CD4-positive, alpha-beta T cell treated with Interferon alpha-2 for 1 hour (primary cell): Measurements from ENCODE around the gene MESP1.

ENCODE experiments used
- DNase-seq, 2 donors: peaks; one replicate each; pipeline ENCODE4 v3.0.0-alpha.2; 2020 to 2022

Gene MESP1

DNA sequence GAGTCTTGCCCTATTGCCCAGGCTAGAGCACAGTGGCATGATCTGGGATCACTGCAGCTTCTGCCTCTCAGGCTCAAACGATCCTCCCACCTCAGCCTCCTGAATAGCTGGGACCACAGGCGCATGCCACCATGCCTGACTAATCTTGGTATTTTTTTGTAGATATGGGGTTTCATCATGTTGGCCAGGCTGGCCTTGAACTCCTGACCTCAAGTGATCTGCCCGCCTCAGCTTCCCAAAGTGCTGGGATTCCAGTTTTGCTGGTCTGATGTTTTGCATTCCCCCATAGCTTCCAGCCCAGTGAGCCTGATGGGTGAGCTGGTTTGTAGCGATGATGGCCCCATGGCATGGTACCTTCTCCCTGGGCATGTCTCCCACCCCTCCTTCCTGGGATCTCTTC, 4.7 kb upstream of the MESP1 start:
- no peak for DNase-seq

DNA sequence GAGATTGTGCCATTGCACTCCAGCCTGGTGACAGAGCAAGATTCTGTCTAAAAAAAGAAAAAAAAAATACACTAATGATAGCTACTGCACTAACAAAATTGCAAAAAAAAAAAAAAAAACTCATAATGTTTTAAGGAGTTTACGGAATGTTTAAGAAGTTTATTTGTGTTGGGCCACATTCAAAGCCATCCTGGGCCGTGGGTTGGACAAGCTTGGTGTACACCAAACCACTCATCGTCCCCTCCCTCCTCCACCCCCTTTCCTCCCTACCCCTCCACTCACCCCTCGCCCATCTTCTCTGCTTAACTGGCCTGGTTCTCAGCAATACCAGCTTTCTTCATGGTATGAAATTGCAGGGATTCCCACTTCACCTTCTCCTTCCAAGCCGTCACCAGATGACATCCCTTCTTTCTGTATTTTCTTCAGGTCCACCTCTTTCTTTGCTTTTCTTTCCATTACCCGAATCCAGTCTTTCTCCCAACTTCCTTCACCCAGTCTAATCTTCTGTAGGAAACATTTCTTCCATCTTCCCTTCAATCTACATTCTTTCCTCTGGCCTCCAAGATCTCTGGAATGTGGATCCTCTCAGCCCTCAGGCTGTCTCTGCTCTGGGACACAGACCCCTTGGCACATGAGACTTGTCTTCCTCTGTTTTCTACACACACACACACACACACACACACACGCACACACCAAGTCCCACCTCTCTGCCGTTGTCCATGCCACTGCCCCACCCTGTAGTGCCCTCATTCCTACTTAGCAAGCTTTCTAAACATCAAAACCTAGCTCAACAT, 3.5 kb upstream of the MESP1 start:
- DNase-seq = no peak

DNA sequence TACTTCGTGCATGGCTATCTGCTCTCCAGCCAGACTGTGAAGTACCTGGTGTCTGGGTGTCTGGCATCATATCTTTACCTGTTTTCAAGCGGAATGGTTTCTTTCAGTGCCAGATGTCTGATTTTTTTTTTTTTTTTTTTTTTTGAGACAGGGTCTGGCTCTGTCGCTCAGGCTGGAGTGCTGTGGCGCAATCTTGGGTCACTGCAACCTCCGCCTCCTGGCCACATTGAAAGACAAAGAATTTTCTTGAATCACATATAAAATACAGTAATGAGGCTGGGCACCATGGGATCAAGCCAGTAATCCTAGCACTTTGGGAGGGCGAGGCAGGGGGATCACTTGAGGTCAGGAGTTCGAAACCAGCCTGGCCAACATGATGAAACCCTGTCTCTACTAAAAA, 2.8 kb upstream of the MESP1 start:
- no peak for DNase-seq

DNA sequence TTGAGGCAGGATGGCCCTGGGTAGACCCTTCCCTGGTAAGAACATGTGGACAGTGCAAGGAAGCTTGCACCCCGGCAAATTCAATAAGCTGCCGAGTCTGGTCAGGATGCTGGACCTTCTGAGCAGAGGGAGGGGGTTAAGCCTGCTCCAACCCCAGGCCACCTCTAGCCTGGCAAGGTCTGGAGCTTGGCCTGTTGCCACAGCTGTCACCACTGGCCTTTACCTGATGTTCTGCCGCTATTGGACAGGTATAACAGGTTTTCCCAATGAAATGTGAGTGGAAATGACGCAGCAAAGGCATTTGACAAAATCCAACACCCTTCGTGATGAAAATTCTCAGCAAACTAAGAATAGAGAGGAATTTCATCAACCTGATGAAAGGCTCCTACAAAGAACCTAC, 699 bp upstream of the MESP1 start:
- DNase-seq = no peak

DNA sequence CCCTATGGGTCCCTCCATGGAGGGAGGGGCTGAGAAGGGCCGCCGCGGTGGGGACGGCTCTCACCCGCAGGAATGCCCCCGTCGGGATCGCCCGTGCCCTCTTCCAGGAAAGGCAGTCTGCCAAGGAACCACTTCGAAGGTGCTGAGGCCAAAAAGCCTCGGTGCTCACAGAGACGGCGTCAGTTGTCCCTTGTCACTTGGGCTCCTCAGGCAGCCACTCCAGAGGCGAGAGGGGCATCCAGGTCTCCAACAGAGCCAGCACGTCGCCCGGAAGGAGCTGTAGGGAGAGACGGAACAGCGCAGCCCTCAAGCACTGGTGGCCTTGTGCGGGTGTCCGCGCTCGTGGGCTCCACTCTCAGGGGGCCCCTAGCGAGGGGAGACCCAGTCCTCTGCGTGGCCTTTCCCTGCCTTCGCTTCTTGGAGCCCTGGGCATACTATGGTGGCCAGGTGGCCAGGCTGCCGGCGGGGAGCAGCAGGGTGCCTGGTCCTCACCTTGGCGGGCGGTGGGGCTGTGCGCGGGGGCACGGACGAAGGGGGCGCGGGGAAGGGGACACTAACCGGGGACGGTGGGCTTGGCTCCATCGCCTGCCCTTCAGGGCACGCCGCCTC, 994 bp downstream of the MESP1 start:
- DNase-seq = no peak

DNA sequence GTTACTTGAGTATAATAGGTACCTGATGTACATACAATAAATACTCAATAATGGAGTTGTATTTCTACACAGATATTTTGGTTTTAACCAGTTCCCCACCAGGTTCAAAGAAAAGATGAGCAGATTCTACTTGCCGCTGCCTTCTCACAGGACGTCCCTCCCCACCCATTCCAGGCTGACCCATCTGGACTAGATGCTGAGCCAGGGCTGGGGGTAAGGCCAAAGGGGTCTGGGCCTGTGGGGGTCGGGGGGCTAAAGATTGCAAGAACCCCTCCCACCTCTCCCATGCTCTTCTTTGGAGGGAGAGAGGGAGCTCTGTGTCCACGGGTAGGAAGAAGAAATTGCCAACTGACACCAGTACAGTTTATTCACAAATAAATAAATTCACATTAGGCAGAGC, 1.5 kb downstream of the MESP1 start:
- DNase-seq = no peak

DNA sequence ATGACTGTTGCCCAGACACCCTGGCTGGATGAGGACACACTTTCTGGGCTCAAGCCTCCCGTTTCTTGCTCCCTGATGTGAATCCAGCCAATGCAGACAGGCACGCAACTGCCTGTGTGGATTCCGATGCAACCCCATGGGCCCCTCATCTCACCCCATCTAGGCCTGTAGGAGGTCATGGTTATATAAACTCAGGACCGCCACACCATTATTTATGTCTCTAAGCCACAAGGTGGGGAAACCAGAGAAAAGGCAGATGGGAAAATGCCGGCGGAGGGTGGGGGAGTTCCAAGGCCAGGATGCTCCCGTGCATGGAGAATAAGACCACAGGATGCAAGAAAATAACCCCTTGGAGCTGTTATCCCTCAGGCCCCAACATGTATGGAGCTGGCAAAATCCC, 2.0 kb downstream of the MESP1 start:
- DNase-seq = no peak

DNA sequence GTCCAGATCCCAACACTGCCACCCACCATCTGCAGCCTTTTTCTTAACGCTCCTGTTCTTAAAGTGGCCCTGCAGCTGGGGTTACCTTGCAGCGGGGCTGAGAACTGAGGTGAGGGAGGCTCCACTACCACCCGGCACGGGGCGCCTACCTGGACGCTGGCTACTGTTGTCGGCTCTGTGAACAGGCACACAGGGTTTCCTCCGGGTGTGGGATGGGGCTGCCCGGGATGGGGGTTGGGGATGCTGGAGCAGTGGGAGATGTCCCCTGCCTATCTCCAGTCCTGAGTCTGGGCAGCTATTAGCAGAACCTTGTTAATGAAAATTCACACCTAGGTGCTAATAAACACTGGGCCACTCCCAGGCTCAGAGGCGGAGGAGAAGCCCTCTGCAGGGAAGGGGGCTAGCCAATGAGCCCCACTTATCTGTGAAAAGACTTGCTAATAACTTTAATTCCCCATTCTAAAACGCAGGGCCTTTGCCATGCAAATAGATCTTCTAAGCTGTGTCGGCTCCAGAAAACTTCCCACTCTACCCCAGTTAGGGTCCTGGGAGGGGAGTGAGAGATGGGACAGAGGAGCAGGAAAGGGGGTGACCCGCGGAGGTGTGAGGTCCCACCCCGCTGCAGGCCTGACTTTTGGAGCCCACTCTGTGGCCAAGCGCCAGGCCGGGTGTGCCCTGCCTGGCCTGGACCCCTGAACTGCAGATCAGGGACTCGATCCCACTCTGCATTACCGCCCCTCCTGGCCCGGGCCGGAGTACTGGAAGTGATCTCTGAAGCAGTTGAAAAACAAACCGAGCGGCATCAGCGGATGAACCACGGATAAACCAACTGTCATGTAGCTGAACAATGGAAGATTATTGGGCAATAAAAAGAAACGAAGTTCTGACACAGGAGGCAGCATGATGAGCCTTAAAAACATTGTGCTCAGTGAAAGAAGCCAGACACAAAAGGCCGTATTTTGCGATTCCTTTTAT, 3.1 kb downstream of the MESP1 start:
- DNase-seq = no peak

DNA sequence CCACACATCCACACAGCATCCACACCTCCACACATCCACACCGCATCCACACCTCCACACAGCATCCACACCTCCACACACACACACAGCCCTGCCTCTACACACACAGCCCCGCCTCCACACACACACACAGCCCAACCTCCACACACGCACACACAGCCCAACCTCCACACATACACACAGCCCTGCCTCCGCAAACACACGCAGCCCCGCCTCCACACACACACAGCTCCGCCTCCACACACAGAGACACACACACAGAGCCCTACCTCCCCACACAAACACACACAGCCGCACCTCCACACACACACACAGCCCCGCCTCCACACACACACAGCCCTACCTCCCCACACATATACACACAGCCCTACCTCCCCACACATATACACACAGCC, 4.7 kb downstream of the MESP1 start:
- DNase-seq = no peak

DNA sequence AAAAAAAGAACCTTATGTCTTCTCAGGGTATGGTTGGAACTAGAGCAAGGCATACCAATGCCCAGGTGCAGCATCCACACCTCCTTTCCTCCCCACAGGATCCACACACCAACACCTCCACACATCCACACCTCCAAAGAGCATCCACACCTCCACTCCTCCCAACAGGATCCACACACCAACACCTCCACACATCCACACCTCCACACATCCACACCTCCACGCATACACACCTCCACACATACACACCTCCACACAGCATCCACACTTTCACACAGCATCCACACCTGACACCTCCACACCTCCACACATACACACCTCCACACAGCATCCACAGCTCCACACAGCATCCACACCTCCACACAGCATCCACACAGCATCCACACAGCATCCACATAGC, 5.3 kb downstream of the MESP1 start:
- no peak for DNase-seq

DNA sequence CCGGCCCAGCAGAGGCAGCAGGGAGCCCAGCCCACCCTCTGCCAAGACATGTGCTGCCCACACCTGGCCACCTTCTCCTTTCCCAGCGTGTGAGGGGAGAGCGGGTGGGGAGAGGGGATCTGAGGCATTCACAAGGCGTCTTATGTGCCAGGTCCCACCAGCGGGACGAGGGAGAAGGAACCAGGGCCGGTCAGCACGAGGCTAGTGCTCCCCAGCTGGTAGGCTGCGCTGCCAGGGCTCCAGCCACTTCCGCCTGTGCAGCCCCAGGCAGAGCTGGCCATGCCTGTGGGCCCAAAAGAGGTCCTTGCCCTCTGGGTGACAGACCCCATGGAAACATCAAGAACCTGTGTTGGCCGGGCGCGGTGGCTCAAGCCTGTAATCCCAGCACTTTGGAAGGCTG, 5.9 kb downstream of the MESP1 start:
- no peak for DNase-seq

DNA sequence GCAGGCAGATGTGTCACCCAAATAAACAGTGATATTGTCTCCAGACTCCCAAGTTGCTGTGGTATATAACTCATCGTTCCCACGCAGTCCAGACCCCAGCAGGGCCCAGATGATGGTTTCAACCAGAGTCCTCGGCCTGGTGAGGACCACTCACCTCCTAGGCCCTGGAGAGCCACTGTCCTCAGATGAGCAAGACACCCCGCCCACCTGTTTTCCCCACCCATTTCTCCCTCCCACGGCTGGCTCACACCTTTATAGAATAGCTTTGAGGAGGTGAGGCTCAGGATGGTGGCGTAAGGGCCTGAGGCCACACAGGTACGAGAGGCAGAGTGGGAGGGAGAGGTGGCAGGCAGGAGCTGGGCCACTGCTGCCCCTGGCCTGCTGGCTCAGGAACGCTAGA, 7.5 kb downstream of the MESP1 start:
- DNase-seq = no peak

DNA sequence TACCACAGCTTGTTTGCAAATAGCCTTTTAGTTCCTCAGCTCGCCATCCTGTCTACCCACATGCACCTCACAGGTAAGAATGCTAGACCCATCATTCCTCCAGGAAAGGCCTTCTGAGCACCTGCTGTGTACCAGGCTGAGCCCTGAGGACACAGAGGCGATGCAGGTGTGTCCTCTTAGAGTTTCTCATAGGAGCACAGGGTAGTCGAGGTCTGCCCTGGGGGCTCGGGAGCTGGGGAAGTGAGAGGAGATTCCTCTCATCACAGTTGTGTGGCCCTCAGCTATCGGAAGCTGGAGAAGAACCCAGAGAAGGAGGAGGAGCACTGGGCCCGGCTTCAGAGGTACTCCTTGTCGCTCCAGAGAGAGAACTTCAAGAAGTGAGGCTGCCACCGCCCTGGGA, 8.0 kb downstream of the MESP1 start:
- no peak for DNase-seq

DNA sequence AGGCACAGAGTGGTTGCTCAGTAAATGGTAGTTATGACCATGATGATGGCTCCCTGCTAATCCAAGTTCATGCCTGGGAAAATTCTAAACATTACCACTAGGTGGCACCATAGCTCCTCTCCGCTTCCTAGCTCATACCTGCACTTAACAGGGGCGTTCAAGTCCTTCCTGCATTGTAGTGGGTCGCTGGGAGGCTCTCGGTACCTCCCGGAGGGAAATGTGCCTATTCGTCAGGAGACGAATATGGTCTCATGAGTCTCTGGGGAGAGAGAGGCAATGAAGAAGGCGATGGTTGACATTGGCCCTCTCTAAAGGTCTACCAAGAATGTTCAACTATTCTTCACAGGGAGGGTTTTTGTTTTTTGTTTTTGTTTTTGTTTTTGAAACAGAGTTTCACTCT, 10.9 kb downstream of the MESP1 start:
- peak; percentile 53 to 77 for DNase-seq

DNA sequence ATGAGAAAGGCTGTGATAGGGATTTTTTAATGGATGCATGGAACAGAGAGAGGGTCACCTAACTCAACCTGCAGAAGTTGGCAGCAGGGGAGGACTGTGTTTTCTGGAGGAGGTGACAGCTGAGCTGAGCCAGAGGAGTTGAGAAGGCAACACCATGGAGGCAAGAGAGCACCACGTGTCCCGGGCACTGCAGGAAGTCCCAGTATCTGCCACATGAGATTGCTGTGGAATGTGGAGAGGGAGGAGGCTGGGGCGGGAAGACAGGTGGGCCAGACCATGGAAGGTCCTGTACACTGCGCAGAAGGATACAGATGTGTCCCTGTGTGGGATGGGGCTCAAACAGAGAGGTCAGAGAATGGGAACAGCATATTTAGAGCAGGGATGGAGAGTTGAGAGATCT, 15.3 kb downstream of the MESP1 start:
- DNase-seq = no peak

DNA sequence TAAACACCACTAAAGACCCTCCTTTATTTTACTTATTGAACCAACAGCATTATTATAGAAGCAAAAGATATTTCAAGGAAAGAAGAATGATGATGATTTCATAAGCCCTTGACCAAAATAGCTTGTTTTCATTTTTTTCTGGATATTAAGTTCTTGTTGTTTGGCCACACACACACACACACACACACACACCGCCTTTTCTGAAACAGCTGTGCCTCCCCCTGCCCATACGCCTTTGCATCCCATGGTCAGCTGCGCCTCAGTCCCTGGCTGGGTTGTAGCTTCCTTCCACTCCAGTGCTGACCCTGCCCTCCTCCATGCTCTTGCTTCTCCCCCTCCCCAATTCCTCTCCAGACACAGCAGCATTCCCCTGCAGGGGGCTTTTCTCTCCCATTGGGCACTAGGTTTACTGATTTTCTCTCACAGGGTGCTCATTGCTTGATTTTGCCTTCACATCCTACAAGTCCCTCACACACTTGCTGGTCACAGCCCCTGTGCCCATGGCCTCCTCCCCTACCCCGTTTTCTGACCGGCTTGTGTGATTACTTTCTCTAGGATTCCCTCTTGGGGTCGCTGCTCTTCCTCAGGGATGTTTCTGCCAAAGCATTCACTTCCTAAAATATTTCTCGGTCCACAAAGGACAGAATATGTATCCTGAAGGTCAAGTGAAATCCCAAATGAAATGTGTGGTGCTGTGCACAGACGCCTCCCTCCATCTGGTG, 18.4 kb downstream of the MESP1 start:
- DNase-seq = no peak

DNA sequence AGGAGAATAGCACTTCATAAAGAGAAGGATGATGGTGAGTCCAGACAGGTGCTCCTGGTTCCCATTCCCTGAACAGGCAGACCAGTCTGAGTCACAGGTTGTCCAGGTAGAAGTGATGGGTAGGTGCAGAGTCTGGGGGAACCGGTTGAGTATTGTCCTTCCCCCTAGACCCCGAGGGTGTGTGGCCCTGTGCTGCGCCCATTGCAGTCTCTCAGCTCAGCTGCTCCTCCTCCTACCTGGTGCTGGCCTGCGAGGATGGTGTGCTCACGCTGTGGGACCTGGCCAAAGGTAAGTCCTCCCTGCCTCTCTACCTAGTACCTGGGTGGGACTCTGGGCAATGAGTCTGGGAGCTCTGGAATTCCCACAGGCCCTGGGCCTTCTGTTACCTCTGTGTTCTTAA, 19.8 kb downstream of the MESP1 start:
- no peak for DNase-seq

DNA sequence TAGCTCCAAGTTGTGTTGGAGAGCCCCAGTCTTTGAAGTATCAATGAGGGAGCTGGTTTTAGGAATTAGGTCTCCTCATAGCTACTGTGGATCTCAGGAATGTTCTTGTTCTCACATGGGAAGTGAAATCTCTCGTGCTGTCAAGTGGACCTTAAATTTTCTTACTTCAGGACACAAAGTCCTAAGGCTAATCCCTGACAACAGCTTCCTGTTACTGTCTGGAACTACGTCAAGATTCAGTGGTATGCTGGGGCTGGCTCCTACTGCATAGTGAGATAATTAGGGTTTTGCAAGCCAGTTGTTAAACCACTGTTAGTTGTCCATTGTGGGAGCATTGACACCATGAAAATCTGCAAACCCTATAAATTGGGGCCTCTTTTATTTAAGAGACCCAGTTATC, 22.8 kb downstream of the MESP1 start:
- no peak for DNase-seq

DNA sequence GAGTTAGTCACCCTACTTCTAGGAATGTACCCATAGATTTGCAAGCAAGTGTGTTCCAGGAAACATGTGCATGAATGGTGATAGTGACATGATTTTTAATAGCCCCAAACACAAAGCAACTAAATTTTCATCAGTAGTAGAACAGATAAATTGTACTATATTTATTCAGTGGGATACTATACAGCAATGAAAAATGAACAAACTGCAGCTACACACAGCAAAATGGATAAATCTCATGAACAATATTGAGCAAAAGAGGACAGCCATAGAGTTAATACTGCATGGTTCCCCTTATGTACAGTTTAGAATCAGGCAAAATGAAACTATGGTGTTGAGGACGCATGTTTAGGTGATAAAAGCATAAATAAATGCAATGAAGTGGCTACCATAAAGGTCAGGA, 26.0 kb downstream of the MESP1 start:
- no peak for DNase-seq

DNA sequence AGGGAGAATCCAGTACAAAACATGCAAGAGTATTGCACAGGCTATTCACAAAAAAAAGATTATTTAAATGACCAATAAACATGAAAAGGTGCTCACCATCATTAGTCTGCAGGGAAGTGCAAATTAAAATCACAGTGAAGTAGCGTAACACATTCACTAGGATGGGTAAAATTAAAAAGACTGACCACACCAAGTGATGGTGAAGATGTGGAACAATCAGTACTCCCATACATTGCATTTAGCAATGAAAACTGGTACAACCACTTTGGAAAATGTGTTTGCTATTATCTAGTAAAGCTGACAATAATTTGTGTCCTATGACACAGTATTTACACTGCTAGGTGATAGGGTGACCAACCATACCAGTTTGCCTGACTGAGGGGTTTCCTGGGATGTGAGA, 26.4 kb downstream of the MESP1 start:
- no peak for DNase-seq

DNA sequence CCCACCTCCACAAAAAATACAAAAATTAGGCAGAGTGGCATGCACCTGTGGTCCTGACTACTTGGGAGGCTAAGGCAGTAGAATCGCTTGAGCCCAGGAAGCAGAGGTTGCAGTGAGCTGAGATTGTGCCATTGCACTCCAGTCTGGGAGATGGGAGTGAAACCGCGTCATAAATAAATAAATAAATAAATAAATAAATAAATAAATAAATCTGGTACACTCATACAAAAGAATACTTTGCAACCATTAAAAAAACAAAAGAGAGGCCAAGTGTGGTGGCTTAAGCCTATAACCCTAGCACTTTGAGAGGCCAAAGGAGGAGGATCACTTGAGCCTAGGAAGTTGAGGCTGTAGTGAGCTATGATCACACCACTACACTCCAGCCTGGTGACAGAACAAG, 28.0 kb downstream of the MESP1 start:
- DNase-seq = no peak

DNA sequence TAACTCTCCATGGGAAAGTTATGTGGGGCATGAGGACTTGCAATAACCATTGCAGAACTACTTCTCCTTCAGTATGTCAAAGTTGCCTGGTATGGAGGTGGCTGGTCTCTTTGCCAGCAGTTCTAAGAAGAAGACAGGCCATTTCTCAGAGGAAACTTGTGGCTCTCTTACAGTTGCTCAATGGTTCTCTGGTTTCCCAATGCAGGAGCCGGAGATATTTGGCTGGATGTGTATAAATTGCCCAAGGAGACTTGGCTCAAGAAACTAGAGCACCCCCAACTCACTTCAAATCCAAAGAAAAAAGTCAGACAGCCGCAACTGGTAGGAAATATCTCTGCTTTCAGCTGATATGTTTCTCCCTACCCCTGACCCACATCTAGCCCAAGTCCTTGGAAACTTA, 36.3 kb downstream of the MESP1 start:
- no peak for DNase-seq

DNA sequence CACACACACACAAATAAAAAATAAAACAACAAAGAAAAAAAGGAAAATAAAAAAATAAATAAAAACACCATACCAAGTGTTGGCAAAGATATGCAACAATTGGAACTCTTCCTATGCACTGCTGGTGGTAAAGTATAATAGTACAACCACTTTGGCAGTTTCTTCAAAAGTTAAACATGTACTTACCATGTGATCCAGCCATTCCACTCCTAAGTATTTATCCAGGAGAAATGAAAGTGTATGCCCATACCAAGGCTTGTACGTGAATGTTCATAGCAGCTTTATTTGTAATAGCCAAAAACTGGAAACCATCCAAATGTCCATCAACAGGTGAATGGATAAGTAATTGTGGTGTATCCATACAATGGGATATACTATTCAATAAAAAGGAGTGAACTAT, 43.5 kb downstream of the MESP1 start:
- DNase-seq = no peak
